ENCODE data around the gene FOXN1. TPM values are rescaled to one million over a fixed set of nuclear protein-coding genes. Genes with fewer than 3 reads are reported as not detected.

Gene FOXN1
- polyA plus RNA-seq, 1 of the 3 experiments (the other 2 are of a cell fraction), result not detected

GRCh38 chr17:28480278-28480677, 25.9 kb upstream of the FOXN1 start:
- H3K4me2 ChIP-seq, result no peak overlapping the region
- H3K9me2 ChIP-seq, result no peaks in the 10 kb centered on the region
- no peaks in the 10 kb centered on the region for H3K9me3 ChIP-seq
- H4K20me1 ChIP-seq (ENCODE audit: insufficient read depth), result no peaks in the 10 kb centered on the region
- H3K27ac ChIP-seq (ENCODE audit: low read depth in 2 of 2, low read length in 1 of 2), result no peak overlapping the region
- POLR2A ChIA-PET, result no interaction called here
- no peaks in the 10 kb centered on the region for H3F3A ChIP-seq (replicated peaks; ENCODE audit: insufficient read depth)
- no peaks in the 10 kb centered on the region for H3K36me3 ChIP-seq (replicated peaks in 1 of 2; ENCODE audit: control insufficient read depth in 1 of 2, insufficient read depth in 2 of 2, low read length in 1 of 2)
- no peak for DNase-seq
- H2AFZ ChIP-seq (ENCODE audit: low read depth), result no peak overlapping the region
- no peak for TF ChIP-seq TEAD4 (IDR thresholded peaks at IDR 0.05; ENCODE audit: borderline replicate concordance, insufficient read depth)
- TF ChIP-seq, protein P1, sequence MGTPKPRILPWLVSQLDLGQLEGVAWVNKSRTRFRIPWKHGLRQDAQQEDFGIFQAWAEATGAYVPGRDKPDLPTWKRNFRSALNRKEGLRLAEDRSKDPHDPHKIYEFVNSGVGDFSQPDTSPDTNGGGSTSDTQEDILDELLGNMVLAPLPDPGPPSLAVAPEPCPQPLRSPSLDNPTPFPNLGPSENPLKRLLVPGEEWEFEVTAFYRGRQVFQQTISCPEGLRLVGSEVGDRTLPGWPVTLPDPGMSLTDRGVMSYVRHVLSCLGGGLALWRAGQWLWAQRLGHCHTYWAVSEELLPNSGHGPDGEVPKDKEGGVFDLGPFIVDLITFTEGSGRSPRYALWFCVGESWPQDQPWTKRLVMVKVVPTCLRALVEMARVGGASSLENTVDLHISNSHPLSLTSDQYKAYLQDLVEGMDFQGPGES (IDR thresholded peaks at IDR 0.05; ENCODE audit: low read depth, low read length), result no peak
- TF ChIP-seq RXRA (IDR thresholded peaks at IDR 0.05; ENCODE audit: borderline replicate concordance, low read depth), result no peak
- TF ChIP-seq MXI1 (IDR thresholded peaks at IDR 0.05; ENCODE audit: low read depth, low read length), result no peak
- TF ChIP-seq USF2 (IDR thresholded peaks at IDR 0.05; ENCODE audit: borderline replicate concordance, low read depth, low read length), result no peak
- no peak for TF ChIP-seq MEF2A (IDR thresholded peaks at IDR 0.05; ENCODE audit: borderline replicate concordance, low read depth)
- TF ChIP-seq, protein P2, sequence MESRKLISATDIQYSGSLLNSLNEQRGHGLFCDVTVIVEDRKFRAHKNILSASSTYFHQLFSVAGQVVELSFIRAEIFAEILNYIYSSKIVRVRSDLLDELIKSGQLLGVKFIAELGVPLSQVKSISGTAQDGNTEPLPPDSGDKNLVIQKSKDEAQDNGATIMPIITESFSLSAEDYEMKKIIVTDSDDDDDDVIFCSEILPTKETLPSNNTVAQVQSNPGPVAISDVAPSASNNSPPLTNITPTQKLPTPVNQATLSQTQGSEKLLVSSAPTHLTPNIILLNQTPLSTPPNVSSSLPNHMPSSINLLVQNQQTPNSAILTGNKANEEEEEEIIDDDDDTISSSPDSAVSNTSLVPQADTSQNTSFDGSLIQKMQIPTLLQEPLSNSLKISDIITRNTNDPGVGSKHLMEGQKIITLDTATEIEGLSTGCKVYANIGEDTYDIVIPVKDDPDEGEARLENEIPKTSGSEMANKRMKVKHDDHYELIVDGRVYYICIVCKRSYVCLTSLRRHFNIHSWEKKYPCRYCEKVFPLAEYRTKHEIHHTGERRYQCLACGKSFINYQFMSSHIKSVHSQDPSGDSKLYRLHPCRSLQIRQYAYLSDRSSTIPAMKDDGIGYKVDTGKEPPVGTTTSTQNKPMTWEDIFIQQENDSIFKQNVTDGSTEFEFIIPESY (IDR thresholded peaks at IDR 0.05; ENCODE audit: borderline replicate concordance, low read depth), result no peak
- no peak for TF ChIP-seq GABPA (IDR thresholded peaks at IDR 0.05; ENCODE audit: low read depth)
- no peak for TF ChIP-seq GATA2 (CRISPR knock-in tag; IDR thresholded peaks at IDR 0.05)
- TF ChIP-seq TAF1 (IDR thresholded peaks at IDR 0.05; ENCODE audit: borderline replicate concordance, low read depth, low read length), result no peak
- no peak for TF ChIP-seq SIN3A (IDR thresholded peaks at IDR 0.05; ENCODE audit: borderline replicate concordance, low read depth, low read length)
- no peak for TF ChIP-seq NFIC (IDR thresholded peaks at IDR 0.05; ENCODE audit: borderline replicate concordance)
- no peak for TF ChIP-seq CHD2 (IDR thresholded peaks at IDR 0.05; ENCODE audit: low read length, partially characterized antibody)
- TF ChIP-seq EZH2phosphoT487 (IDR thresholded peaks at IDR 0.05; ENCODE audit: borderline replicate concordance, low read depth), result no peak
- TF ChIP-seq EP300 (IDR thresholded peaks at IDR 0.05; ENCODE audit: borderline replicate concordance in 1 of 2, low read depth in 1 of 2, low read length in 1 of 2), result no peak
- TF ChIP-seq MAX (IDR thresholded peaks at IDR 0.05; ENCODE audit: low read depth), result no peak
- TF ChIP-seq TCF12 (IDR thresholded peaks at IDR 0.05), result no peak
- 0 out of 2 replicates have a peak, but pooled peaks cover 19% of the 10 kb centered on the region for H3K27me3 ChIP-seq (ENCODE audit: insufficient read depth)
- no peaks in the 10 kb centered on the region for H3K4me1 ChIP-seq (ENCODE audit: control insufficient read depth in 1 of 2, insufficient read depth in 2 of 2, low read depth in 1 of 2, low read length in 1 of 2)
- WGBS (ENCODE audit: low lambda C conversion rate), result 58% methylated on average over 5 of the region's 5 CpGs
- CTCF ChIA-PET, result interaction anchor here (2.6 kb wide), 1 partner anchor 14 kb away, joined by 15 read pairs; no protein-coding TSS in a partner anchor
- H3K4me3 ChIP-seq (ENCODE audit: low read depth in 2 of 2, low read length in 1 of 2), result no peak overlapping the region
- H3K9ac ChIP-seq, result no peak overlapping the region
- H3K79me2 ChIP-seq (ENCODE audit: insufficient read depth), result no peaks in the 10 kb centered on the region
